ENCODE data around the gene RTN3. TPM values are rescaled to one million over a fixed set of nuclear protein-coding genes. Genes with fewer than 3 reads are reported as not detected.

Gene RTN3
- total RNA-seq, 2 experiments from 2014 or later: 46.7 to 47.6 TPM

GRCh38 chr11:63711838-63712237 lies 30.5 kb downstream of the RTN3 start:
- DNase-seq: no peak
- intact Hi-C loops (cut with micrococcal nuclease): no loop called here
- Mint-ChIP-seq H3K36me3 (ENCODE audit: low read depth) (no peaks in the 10 kb centered on the region), H3K27ac (no peak overlapping the region), H3K27me3 (ENCODE audit: low read depth) (no peaks in the 10 kb centered on the region), H3K4me3 (no peak overlapping the region), H3K9me3 (no peaks in the 10 kb centered on the region), H3K4me1 (ENCODE audit: low read depth) (peaks cover 6% of the 10 kb centered on the region)
- CTCF ChIA-PET: no interaction called here

DNA sequence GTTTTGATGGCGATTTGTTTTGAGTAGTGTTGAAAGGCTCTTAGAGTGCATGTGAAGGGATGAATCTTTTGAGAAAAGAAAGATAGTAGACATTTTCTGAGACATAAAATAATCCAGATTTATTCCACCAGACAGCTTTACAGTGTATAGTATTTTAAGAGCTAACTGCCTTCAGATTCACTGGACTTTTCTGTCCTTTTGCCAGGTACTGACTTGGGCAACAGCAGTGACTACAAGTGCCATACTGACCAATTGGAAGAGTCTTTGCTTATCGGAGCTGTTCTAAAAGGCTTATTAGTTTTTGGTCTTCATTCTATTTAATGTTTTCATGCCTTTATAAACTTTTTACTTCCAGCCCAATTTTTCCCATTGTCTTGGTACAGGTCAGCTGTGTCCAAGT lies 32.5 kb downstream of the RTN3 start:
- Mint-ChIP-seq H3K9me3 (no peaks in the 10 kb centered on the region), H3K4me3 (no peak overlapping the region), H3K36me3 (ENCODE audit: low read depth) (no peaks in the 10 kb centered on the region), H3K27me3 (ENCODE audit: low read depth) (no peaks in the 10 kb centered on the region), H3K27ac (no peak overlapping the region), H3K4me1 (ENCODE audit: low read depth) (peaks cover 6% of the 10 kb centered on the region)
- no peak for DNase-seq
- CTCF ChIA-PET: interaction anchor here (0.6 to 1.7 kb wide), 5 partner anchors 25 to 436 kb away, joined by 3 to 5 read pairs (median 3); no protein-coding TSS in a partner anchor
- intact Hi-C loops (cut with micrococcal nuclease): no loop called here

- Mint-ChIP-seq H3K27me3 (ENCODE audit: low read depth) (no peaks in the 10 kb centered on the region), H3K36me3 (ENCODE audit: low read depth) (no peaks in the 10 kb centered on the region), H3K4me3 (no peak overlapping the region), H3K9me3 (no peaks in the 10 kb centered on the region), H3K4me1 (ENCODE audit: low read depth) (peaks cover 6% of the 10 kb centered on the region), H3K27ac (no peak overlapping the region)
- CTCF ChIA-PET: interaction anchor here (0.6 to 2.3 kb wide), 3 partner anchors 23 to 141 kb away, joined by 3 to 8 read pairs (median 4); no protein-coding TSS in a partner anchor
- intact Hi-C loops (cut with micrococcal nuclease): no loop called here
- no peak for DNase-seq
Measured at GRCh38 chr11:63716046-63716445, 34.7 kb downstream of the RTN3 start.

- no peak overlapping the region for H3K27ac Mint-ChIP-seq
- no peaks in the 10 kb centered on the region for H3K27me3 Mint-ChIP-seq (ENCODE audit: low read depth)
- no peak overlapping the region for H3K4me3 Mint-ChIP-seq
- no peak for DNase-seq
- intact Hi-C loops (cut with micrococcal nuclease): no loop called here
- H3K36me3 Mint-ChIP-seq (ENCODE audit: low read depth): no peaks in the 10 kb centered on the region
- peaks cover 6% of the 10 kb centered on the region for H3K4me1 Mint-ChIP-seq (ENCODE audit: low read depth)
- CTCF ChIA-PET: no interaction called here
- H3K9me3 Mint-ChIP-seq: no peaks in the 10 kb centered on the region
Measured at GRCh38 chr11:63719001-63719400, 37.7 kb downstream of the RTN3 start.

DNA sequence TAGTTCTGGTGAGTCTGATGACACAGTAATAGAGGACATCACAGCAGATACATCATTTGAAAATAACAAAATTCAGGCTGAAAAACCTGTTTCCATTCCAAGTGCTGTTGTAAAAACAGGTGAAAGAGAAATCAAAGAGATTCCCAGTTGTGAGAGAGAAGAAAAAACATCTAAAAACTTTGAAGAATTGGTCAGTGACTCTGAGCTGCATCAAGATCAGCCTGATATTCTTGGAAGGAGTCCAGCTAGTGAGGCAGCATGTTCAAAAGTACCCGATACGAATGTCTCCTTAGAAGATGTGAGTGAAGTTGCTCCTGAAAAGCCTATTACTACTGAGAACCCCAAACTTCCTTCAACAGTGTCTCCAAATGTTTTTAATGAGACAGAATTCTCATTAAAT lies 38.7 kb downstream of the RTN3 start:
- H3K4me3 Mint-ChIP-seq: no peak overlapping the region
- H3K36me3 Mint-ChIP-seq (ENCODE audit: low read depth): no peaks in the 10 kb centered on the region
- intact Hi-C loops (cut with micrococcal nuclease): no loop called here
- CTCF ChIA-PET: interaction anchor here (0.6 kb wide), 1 partner anchor 485 kb away, joined by 3 read pairs; no protein-coding TSS in a partner anchor
- peaks cover 5% of the 10 kb centered on the region for H3K4me1 Mint-ChIP-seq (ENCODE audit: low read depth)
- H3K27me3 Mint-ChIP-seq (ENCODE audit: low read depth): no peaks in the 10 kb centered on the region
- DNase-seq: no peak
- no peaks in the 10 kb centered on the region for H3K9me3 Mint-ChIP-seq
- no peak overlapping the region for H3K27ac Mint-ChIP-seq

GRCh38 chr11:63720611-63721010 lies 39.3 kb downstream of the RTN3 start:
- Mint-ChIP-seq H3K4me3 (no peak overlapping the region), H3K4me1 (ENCODE audit: low read depth) (no peaks in the 10 kb centered on the region), H3K9me3 (no peaks in the 10 kb centered on the region), H3K36me3 (ENCODE audit: low read depth) (no peaks in the 10 kb centered on the region), H3K27ac (no peak overlapping the region), H3K27me3 (ENCODE audit: low read depth) (no peaks in the 10 kb centered on the region)
- DNase-seq: no peak
- CTCF ChIA-PET: interaction anchor here (0.6 kb wide), 1 partner anchor 484 kb away, joined by 3 read pairs; no protein-coding TSS in a partner anchor
- intact Hi-C loops (cut with micrococcal nuclease): no loop called here

DNA sequence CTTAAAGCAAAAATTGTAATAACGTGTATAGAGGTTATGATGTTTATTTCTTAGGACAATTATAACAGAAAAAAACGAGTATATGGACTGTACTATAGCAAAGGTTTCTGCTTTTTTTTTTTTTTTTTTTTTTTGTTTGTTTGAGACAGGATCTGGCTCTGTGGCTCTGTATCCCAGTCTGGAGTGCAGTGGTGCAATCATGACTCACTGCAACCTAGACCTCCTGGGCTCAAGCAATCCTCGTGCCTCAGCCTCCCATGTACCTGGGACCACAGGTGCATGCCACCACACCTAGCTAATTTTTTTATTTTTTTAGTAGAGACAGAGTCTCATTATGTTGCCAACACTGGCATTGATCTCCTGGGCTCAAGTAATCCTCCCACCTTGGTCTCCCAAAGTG lies 48.0 kb downstream of the RTN3 start:
- Mint-ChIP-seq H3K4me3 (no peak overlapping the region), H3K27ac (no peak overlapping the region), H3K27me3 (ENCODE audit: low read depth) (no peaks in the 10 kb centered on the region), H3K9me3 (no peaks in the 10 kb centered on the region), H3K4me1 (ENCODE audit: low read depth) (no peaks in the 10 kb centered on the region), H3K36me3 (ENCODE audit: low read depth) (no peaks in the 10 kb centered on the region)
- no peak for DNase-seq
- CTCF ChIA-PET: interaction anchor here (2.1 kb wide), 1 partner anchor 8 kb away, joined by 7 read pairs; no protein-coding TSS in a partner anchor
- intact Hi-C loops (cut with micrococcal nuclease): no loop called here

- no peak overlapping the region for H3K27ac Mint-ChIP-seq
- CTCF ChIA-PET: interaction anchor here (0.8 to 3.7 kb wide), 4 partner anchors 9 to 110 kb away, joined by 3 to 32 read pairs (median 5); no protein-coding TSS in a partner anchor
- no peaks in the 10 kb centered on the region for H3K36me3 Mint-ChIP-seq (ENCODE audit: low read depth)
- peaks cover 2% of the 10 kb centered on the region for H3K4me1 Mint-ChIP-seq (ENCODE audit: low read depth)
- H3K27me3 Mint-ChIP-seq (ENCODE audit: low read depth): no peaks in the 10 kb centered on the region
- intact Hi-C loops (cut with micrococcal nuclease): no loop called here
- H3K4me3 Mint-ChIP-seq: no peak overlapping the region
- no peaks in the 10 kb centered on the region for H3K9me3 Mint-ChIP-seq
- DNase-seq: no peak
Measured at GRCh38 chr11:63736864-63737263, 55.6 kb downstream of the RTN3 start.

- no peaks in the 10 kb centered on the region for H3K27me3 Mint-ChIP-seq (ENCODE audit: low read depth)
- no peak overlapping the region for H3K27ac Mint-ChIP-seq
- no peak for DNase-seq
- H3K4me3 Mint-ChIP-seq: no peak overlapping the region
- H3K9me3 Mint-ChIP-seq: no peaks in the 10 kb centered on the region
- H3K4me1 Mint-ChIP-seq (ENCODE audit: low read depth): peaks cover 2% of the 10 kb centered on the region
- intact Hi-C loops (cut with micrococcal nuclease): loop anchor here (1.0 kb wide), 3 partner anchors 66 to 258 kb away; partner anchors contain the start of gene ATL3
- H3K36me3 Mint-ChIP-seq (ENCODE audit: low read depth): no peaks in the 10 kb centered on the region
- CTCF ChIA-PET: interaction anchor here (0.7 to 3.7 kb wide), 9 partner anchors 9 to 702 kb away, joined by 3 to 32 read pairs (median 6); partner anchors contain the start of gene ATL3
Measured at GRCh38 chr11:63737718-63738117, 56.4 kb downstream of the RTN3 start.

DNA sequence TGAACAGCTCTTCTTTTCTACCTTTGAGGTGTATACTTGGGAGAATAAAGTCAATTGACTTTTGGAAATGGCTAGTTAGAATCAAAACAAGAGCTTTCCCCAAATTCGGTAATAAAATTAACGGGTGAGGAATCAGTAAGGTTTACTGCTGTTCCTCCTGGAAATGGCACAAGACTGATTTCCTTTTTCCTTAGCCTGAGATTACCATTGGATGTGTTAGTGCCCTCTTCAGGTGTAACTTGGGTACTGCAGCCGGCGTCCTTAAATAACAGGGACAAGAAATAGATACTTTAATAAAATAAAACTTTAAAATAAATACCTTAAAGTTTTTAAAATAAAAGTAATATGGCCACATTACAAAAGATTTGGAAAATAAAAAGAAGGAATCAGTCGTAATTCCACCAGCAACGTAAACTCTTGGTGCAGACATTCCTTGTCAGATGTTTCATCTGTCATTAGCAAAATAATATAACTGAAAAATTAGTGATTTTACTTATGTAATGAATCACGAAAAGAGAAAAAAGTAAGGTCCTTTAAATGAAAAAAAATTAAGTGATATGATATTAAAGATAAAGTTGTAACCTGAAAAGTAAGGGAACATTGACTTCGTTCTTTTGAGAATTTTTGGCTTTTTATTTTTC lies 57.5 kb downstream of the RTN3 start:
- Mint-ChIP-seq H3K9me3 (no peaks in the 10 kb centered on the region), H3K27ac (no peak overlapping the region), H3K4me1 (ENCODE audit: low read depth) (peaks cover 2% of the 10 kb centered on the region), H3K27me3 (ENCODE audit: low read depth) (no peaks in the 10 kb centered on the region), H3K36me3 (ENCODE audit: low read depth) (no peaks in the 10 kb centered on the region), H3K4me3 (no peak overlapping the region)
- DNase-seq: peak; percentile 86
- CTCF ChIA-PET: interaction anchor here (0.5 to 3.7 kb wide), 26 partner anchors 10 to 703 kb away, joined by 3 to 32 read pairs (median 5); partner anchors contain the start of genes ATL3 and RTN3
- intact Hi-C loops (cut with micrococcal nuclease): loop anchor here (1.0 kb wide), 3 partner anchors 68 to 260 kb away; partner anchors contain the start of gene ATL3

GRCh38 chr11:63745304-63746170 lies 64.2 kb downstream of the RTN3 start:
- H3K36me3 Mint-ChIP-seq (ENCODE audit: low read depth): no peaks in the 10 kb centered on the region
- no peaks in the 10 kb centered on the region for H3K9me3 Mint-ChIP-seq
- H3K27ac Mint-ChIP-seq: no peak overlapping the region
- H3K27me3 Mint-ChIP-seq (ENCODE audit: low read depth): no peaks in the 10 kb centered on the region
- H3K4me3 Mint-ChIP-seq: no peak overlapping the region
- DNase-seq: no peak
- intact Hi-C loops (cut with micrococcal nuclease): no loop called here
- CTCF ChIA-PET: interaction anchor here (0.8 to 1.3 kb wide), 3 partner anchors 9 to 267 kb away, joined by 3 read pairs; no protein-coding TSS in a partner anchor
- H3K4me1 Mint-ChIP-seq (ENCODE audit: low read depth): no peaks in the 10 kb centered on the region

DNA sequence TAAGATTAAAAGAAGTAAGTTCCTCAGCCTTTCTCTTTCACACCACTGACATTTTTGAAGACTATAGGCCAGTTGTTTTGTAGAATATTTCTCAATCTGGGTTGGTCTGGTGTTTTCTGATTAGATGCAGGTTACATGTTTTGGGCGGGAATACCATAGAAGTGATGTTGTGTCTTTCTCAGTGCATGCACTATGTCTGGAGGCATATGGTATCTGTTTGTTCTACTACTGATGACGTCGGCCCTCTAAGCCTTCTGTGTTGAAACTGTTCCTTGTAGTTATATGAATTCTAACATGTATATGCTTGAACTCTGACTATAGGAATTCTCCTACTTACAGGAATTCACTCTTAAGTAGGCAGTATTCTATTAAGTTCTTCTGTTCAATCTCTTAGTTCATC lies 65.7 kb downstream of the RTN3 start:
- Mint-ChIP-seq H3K36me3 (ENCODE audit: low read depth) (peaks cover 6% of the 10 kb centered on the region), H3K27ac (no peak overlapping the region), H3K4me1 (ENCODE audit: low read depth) (no peaks in the 10 kb centered on the region), H3K9me3 (no peaks in the 10 kb centered on the region), H3K4me3 (no peak overlapping the region), H3K27me3 (ENCODE audit: low read depth) (no peaks in the 10 kb centered on the region)
- CTCF ChIA-PET: no interaction called here
- intact Hi-C loops (cut with micrococcal nuclease): no loop called here
- no peak for DNase-seq
